ENCODE data around the gene SPINT2.
"Not testable (repeated sequence)": the region's sequence is repeated elsewhere in the genome, so short reads cannot be mapped to it uniquely, and the experiment has no call there.

The SPINT2 gene, protein sequence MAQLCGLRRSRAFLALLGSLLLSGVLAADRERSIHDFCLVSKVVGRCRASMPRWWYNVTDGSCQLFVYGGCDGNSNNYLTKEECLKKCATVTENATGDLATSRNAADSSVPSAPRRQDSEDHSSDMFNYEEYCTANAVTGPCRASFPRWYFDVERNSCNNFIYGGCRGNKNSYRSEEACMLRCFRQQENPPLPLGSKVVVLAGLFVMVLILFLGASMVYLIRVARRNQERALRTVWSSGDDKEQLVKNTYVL

DNA sequence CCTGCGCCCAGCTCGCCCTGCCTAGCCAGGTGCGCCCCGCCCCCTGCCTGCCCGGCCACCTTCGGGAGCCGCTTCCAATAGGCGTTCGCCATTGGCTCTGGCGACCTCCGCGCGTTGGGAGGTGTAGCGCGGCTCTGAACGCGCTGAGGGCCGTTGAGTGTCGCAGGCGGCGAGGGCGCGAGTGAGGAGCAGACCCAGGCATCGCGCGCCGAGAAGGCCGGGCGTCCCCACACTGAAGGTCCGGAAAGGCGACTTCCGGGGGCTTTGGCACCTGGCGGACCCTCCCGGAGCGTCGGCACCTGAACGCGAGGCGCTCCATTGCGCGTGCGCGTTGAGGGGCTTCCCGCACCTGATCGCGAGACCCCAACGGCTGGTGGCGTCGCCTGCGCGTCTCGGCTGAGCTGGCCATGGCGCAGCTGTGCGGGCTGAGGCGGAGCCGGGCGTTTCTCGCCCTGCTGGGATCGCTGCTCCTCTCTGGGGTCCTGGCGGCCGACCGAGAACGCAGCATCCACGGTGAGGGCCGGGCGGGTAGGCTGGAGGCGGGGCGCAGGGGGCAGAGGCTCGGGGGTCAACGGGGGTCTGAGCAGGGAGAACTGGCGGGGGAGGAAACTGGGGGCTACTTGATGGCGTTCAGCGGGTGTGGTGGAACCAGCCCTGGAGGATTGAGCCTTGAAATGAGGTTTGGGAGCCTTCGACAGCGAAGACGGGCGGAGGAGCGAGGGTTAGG lies at the start of gene SPINT2:
Gene SPINT2, plus strand, starts transcription at position 88 of the 727 bp plus-strand sequence. Its CDS starts 320 bp downstream, at position 408.
- DNase-seq (ENCODE audit: low spot score in 2 of 2) (peak; percentile 42 to 70), ATAC-seq (peak; percentile 61)
- Mint-ChIP-seq H3K4me1 (peaks cover 38% of the 10 kb centered on the region), H3K36me3 (no peaks in the 10 kb centered on the region), H3K9me3 (no peaks in the 10 kb centered on the region), H3K27ac (peak within 1 kb of the TSS; percentile 94), H3K4me3 (peak within 1 kb of the TSS; percentile 76)

- Mint-ChIP-seq H3K4me1 (peaks cover 18% of the 10 kb centered on the region), H3K27ac (no peak overlapping the region), H3K4me3 (no peak overlapping the region), H3K9me3 (no peaks in the 10 kb centered on the region), H3K36me3 (peaks cover 22% of the 10 kb centered on the region)
- ATAC-seq (no peak), DNase-seq (ENCODE audit: low spot score in 2 of 2) (no peak)
Measured at GRCh38 chr19:38216785-38217641, 47.4 kb upstream of the SPINT2 start.

DNA sequence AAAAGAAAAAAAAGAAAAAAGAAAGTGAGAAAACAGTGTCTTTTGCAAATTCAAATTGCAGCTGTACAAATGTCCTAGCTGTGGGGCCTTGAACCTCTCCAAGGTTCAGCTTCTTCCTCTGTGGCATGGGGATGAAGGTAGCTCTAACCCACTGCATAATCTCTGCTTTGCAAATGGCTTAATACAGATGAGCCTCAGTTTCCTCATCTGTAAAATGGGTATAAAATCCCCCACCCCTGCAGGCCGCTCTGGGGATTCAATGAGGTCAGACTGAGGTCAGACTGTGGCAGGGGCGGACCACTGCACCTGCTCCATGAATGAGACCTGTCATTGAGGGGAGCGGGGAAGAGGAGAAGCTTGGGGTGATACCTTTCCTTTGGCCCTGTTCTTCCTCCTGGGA lies 46.2 kb upstream of the SPINT2 start:
- H3K9me3 Mint-ChIP-seq: no peaks in the 10 kb centered on the region
- H3K27ac Mint-ChIP-seq: peak overlapping the region; percentile 73
- ATAC-seq: no peak
- peaks cover 22% of the 10 kb centered on the region for H3K4me1 Mint-ChIP-seq
- H3K36me3 Mint-ChIP-seq: peaks cover 20% of the 10 kb centered on the region
- no peak overlapping the region for H3K4me3 Mint-ChIP-seq
- DNase-seq (ENCODE audit: low spot score in 2 of 2): no peak

DNA sequence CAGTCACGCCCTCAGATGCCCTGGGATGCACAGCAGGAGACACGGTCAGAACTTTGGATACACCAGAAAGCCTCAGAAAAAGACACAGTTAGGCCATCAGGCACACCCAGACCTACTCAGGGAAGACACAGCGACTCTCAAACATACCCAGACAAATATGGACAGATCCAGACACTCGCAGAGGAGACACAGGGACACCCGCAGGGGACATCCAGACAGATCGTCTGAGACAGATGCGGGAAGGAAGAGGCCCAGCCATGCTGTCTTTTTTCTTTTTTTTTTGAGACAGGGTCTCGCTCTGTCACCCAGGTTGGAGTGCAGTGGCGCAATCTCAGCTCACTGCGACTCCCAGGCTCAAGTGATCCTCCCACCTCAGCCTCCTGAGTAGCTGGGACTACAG lies 45.2 kb upstream of the SPINT2 start:
- Mint-ChIP-seq H3K4me1 (peaks cover 19% of the 10 kb centered on the region), H3K36me3 (peaks cover 10% of the 10 kb centered on the region), H3K4me3 (no peak overlapping the region), H3K27ac (no peak overlapping the region), H3K9me3 (no peaks in the 10 kb centered on the region)
- ATAC-seq: no peak
- DNase-seq (ENCODE audit: low spot score in 2 of 2): no peak

DNA sequence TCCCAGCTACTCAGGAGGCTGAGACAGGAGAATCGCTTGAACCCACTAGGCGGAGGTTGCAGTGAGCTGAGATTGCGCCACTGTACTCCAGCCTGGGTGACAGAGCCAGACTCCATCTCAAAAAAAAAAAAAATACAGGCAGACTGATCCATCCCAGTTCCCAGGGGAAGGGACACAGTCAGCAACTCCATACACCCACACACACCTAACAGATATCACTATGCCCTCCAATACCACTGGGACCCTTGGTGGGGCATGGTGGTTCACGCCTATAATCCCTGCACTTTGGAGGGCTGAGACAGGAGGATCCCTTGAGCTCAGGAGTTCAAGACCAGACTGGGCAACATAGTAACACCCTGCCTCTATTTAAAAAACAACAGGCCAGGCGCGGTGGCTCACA lies 43.0 kb upstream of the SPINT2 start:
- DNase-seq (ENCODE audit: low spot score in 2 of 2) (no peak), ATAC-seq (no peak)
- no peaks in the 10 kb centered on the region for H3K36me3 Mint-ChIP-seq
- no peak overlapping the region for H3K4me3 Mint-ChIP-seq
- peaks cover 22% of the 10 kb centered on the region for H3K4me1 Mint-ChIP-seq
- no peaks in the 10 kb centered on the region for H3K9me3 Mint-ChIP-seq
- H3K27ac Mint-ChIP-seq: no peak overlapping the region

GRCh38 chr19:38221919-38222830 lies 42.2 kb upstream of the SPINT2 start:
- Mint-ChIP-seq H3K4me1 (peaks cover 30% of the 10 kb centered on the region), H3K9me3 (no peaks in the 10 kb centered on the region), H3K36me3 (no peaks in the 10 kb centered on the region), H3K27ac (no peak overlapping the region), H3K4me3 (no peak overlapping the region)
- ATAC-seq (no peak), DNase-seq (ENCODE audit: low spot score in 2 of 2) (no peak)

DNA sequence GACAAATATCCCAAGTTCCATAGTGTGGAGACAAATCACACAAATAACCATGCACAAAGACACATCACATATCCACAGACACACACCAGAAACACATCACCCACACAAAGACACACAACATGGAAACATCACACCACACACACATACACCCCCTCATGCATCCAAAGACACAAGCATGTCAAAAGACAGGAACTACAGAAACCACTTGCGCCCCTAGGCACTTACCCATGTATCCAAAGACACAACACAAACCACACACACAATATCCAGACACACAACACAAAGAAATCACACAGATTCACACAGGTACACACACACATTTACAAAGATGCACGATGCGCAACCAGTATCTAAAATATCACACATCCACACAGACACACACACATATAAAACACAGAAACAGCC lies 41.3 kb upstream of the SPINT2 start:
- no peak for DNase-seq (ENCODE audit: low spot score in 2 of 2)
- Mint-ChIP-seq H3K9me3 (no peaks in the 10 kb centered on the region), H3K36me3 (no peaks in the 10 kb centered on the region), H3K27ac (no peak overlapping the region), H3K4me1 (peaks cover 30% of the 10 kb centered on the region), H3K4me3 (peak overlapping the region; percentile 64)
- ATAC-seq: no peak

GRCh38 chr19:38223617-38224013 lies 40.8 kb upstream of the SPINT2 start:
- Mint-ChIP-seq H3K4me3 (peak overlapping the region; percentile 64), H3K36me3 (no peaks in the 10 kb centered on the region), H3K4me1 (peaks cover 30% of the 10 kb centered on the region), H3K27ac (no peak overlapping the region), H3K9me3 (no peaks in the 10 kb centered on the region)
- no peak for ATAC-seq
- DNase-seq (ENCODE audit: low spot score in 2 of 2): no peak

- DNase-seq (ENCODE audit: low spot score in 2 of 2) (peak; percentile 31 to 69), ATAC-seq (peak; percentile 79)
- Mint-ChIP-seq H3K4me3 (peak within 1 kb of the TSS; percentile 64), H3K4me1 (peaks cover 30% of the 10 kb centered on the region), H3K36me3 (no peaks in the 10 kb centered on the region), H3K27ac (no peak within 1 kb of the TSS), H3K9me3 (no peaks in the 10 kb centered on the region)
Measured at GRCh38 chr19:38224014-38224862, 40.1 kb upstream of the SPINT2 start, which contains the start of gene DPF1. TSS of gene DPF1 (minus strand) at chr19:38224222. CDS start at chr19:38224142, 80 bp downstream.

DNA sequence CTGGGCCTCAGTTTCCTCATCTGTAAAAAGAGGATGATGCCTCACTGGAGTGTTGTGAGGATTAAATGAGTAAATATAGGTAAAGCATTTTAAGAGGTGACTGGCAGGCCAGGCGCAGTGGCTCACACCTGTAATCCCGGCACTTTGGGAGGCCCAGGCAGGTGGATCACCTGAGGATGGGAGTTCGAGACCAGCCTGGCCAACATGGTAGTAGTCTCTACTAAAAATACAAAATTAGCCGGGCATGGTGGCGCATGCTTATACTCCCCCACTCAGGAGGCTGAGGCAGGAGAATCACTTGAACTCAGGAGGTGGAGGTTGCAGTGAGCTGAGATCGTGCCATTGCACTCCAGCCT lies 39.5 kb upstream of the SPINT2 start:
- peak overlapping the region; percentile 64 for H3K4me3 Mint-ChIP-seq
- H3K4me1 Mint-ChIP-seq: peaks cover 30% of the 10 kb centered on the region
- not testable (repeated sequence) for H3K36me3 Mint-ChIP-seq; DNase-seq (ENCODE audit: low spot score in 2 of 2); H3K9me3 Mint-ChIP-seq; H3K27ac Mint-ChIP-seq; ATAC-seq

GRCh38 chr19:38227287-38228004 lies 36.9 kb upstream of the SPINT2 start:
- DNase-seq (ENCODE audit: low spot score in 2 of 2) (no peak), ATAC-seq (no peak)
- H3K4me1 Mint-ChIP-seq: peaks cover 30% of the 10 kb centered on the region
- no peaks in the 10 kb centered on the region for H3K36me3 Mint-ChIP-seq
- no peak overlapping the region for H3K27ac Mint-ChIP-seq
- H3K4me3 Mint-ChIP-seq: peak overlapping the region; percentile 63
- no peaks in the 10 kb centered on the region for H3K9me3 Mint-ChIP-seq

- no peaks in the 10 kb centered on the region for H3K36me3 Mint-ChIP-seq
- ATAC-seq (no peak), DNase-seq (ENCODE audit: low spot score in 2 of 2) (no peak)
- H3K27ac Mint-ChIP-seq: no peak overlapping the region
- H3K4me1 Mint-ChIP-seq: peaks cover 25% of the 10 kb centered on the region
- H3K9me3 Mint-ChIP-seq: no peaks in the 10 kb centered on the region
- peak overlapping the region; percentile 63 for H3K4me3 Mint-ChIP-seq
Measured at GRCh38 chr19:38228005-38228377, 36.4 kb upstream of the SPINT2 start.

All from stimulated activated effector memory CD8-positive, alpha-beta T cell treated with anti-CD3 and anti-CD28 coated beads, Interleukin-12 subunit alpha, Interleukin-12 subunit beta, amount 100 ng/mL, for 72 hours (primary cell).